Smooth muscle cell (in vitro differentiated cells): ENCODE measurements around the gene ROBO4. TPM values are rescaled to one million over a fixed set of nuclear protein-coding genes. Genes with fewer than 3 reads are reported as not detected.

ENCODE experiments used
- DNase-seq: peaks from one replicate; lab custom pipeline; 2025; ENCODE audit not compliant: unreplicated experiment; lab: John Stamatoyannopoulos, UW
- H2AFZ ChIP-seq: fragments of 200-600 bp; sonication (generic); 2 replicates; pipeline ENCODE4 v1.6.0; 2016; ENCODE audit warnings: antibody characterized with exemption, low read depth, mild to moderate bottlenecking
- H3F3A ChIP-seq: fragments of 200-600 bp; sonication (generic); 2 replicates; pipeline ENCODE4 v1.6.0; 2017; ENCODE audit warnings: antibody characterized with exemption, low read depth
- H3K27ac ChIP-seq: fragments of 200-600 bp; sonication (generic); 2 replicates; pipeline ENCODE4 v1.5.1; 2016; ENCODE audit warnings: low read depth, mild to moderate bottlenecking
- H3K27me3 ChIP-seq: fragments of 200-600 bp; sonication (generic); 2 replicates; pipeline ENCODE4 v1.6.1; 2016; ENCODE audit warnings: low read depth, mild to moderate bottlenecking
- H3K36me3 ChIP-seq: fragments of 200-600 bp; sonication (generic); 2 replicates; pipeline ENCODE4 v1.5.1; 2016; ENCODE audit warnings: low read depth
- H3K4me1 ChIP-seq: fragments of 200-600 bp; sonication (generic); 2 replicates; pipeline ENCODE4 v1.5.1; 2016; ENCODE audit warnings: low read depth
- H3K4me2 ChIP-seq: fragments of 200-600 bp; sonication (generic); 2 replicates; pipeline ENCODE4 v1.6.0; 2016; ENCODE audit warnings: mild to moderate bottlenecking
- H3K4me3 ChIP-seq: fragments of 200-600 bp; sonication (generic); 2 replicates; pipeline ENCODE4 v1.5.1; 2016; ENCODE audit warnings: mild to moderate bottlenecking
- H3K79me2 ChIP-seq: fragments of 200-600 bp; sonication (generic); 2 replicates; pipeline ENCODE4 v1.6.0; 2016; ENCODE audit warnings: low read depth, mild to moderate bottlenecking
- H3K9ac ChIP-seq: fragments of 200-600 bp; sonication (generic); 2 replicates; pipeline ENCODE4 v1.6.0; 2016; ENCODE audit warnings: low read depth
- H3K9me3 ChIP-seq: fragments of 200-600 bp; sonication (generic); replicated peaks from 2 replicates; pipeline ENCODE4 v1.5.1; 2016; ENCODE audit warnings: low read depth
- H4K20me1 ChIP-seq: fragments of 200-600 bp; sonication (generic); 2 replicates; pipeline ENCODE4 v1.6.0; 2016; ENCODE audit warnings: low read depth
- WGBS: methylation state at CpG from one replicate; pipeline ENCODE4 v1.1.7; 2016; ENCODE audit warnings: low lambda C conversion rate; 5-methylcytosine and 5-hydroxymethylcytosine counted together
- polyA plus RNA-seq: library from polyadenylated mRNA; unstranded; fragments of >200 nt; fragmentation: Nextera tagmentation; extraction: Ambion mirVana; gene quantifications from 2 replicates; pipeline ENCODE4 v1.2.1, GENCODE V29; 2016
- total RNA-seq: library from RNA; depleted of rRNA; stranded (reverse); fragments of >200 nt; gene quantifications from 2 replicates; pipeline ENCODE4 v1.2.3, GENCODE V29; 2014
- TF ChIP-seq, protein P1 (sequence below): fragments of 200-600 bp; sonication (generic); IDR thresholded peaks from 2 replicates; pipeline ENCODE4 v1.5.1; 2017; ENCODE audit warnings: borderline replicate concordance, mild to moderate bottlenecking, antibody characterized with exemption; ENCODE audit not compliant: insufficient read depth, poor library complexity, severe bottlenecking

Gene ROBO4
- total and polyA plus RNA-seq, 2 experiments from 2014 or later: 0.40 TPM; not detected in 1

DNA sequence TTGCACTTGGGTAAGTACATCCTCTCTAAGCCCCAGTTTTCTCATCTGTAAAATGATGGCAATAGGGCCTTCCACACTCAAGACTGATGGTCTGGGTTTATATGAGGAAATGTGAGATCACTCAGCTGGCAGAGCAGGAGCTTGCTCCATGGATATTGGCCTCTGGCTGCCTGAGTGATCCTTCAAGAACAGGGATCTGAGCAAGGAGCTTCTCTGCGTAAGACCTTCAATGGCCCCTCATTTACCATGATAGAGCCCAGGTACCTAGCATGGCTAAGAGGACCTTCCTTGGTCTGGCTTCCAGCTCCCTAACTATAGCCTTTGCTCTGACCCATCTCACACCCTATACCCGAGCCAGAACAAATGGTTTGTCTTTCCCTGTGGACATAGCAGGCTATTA lies 5.5 kb downstream of the ROBO4 start:
- Histone ChIP-seq H3K79me2 (no peaks in the 10 kb centered on the region), H4K20me1 (no peaks in the 10 kb centered on the region), H3K4me1 (no peaks in the 10 kb centered on the region), H3K36me3 (no peaks in the 10 kb centered on the region), H3K27ac (no peak overlapping the region), H3F3A (no peaks in the 10 kb centered on the region), H3K27me3 (no peaks in the 10 kb centered on the region), H3K9me3 (no peaks in the 10 kb centered on the region), H3K9ac (no peak overlapping the region), H3K4me3 (no peak overlapping the region), H3K4me2 (no peak overlapping the region), H2AFZ (no peak overlapping the region)
- TF ChIP-seq, protein P1, sequence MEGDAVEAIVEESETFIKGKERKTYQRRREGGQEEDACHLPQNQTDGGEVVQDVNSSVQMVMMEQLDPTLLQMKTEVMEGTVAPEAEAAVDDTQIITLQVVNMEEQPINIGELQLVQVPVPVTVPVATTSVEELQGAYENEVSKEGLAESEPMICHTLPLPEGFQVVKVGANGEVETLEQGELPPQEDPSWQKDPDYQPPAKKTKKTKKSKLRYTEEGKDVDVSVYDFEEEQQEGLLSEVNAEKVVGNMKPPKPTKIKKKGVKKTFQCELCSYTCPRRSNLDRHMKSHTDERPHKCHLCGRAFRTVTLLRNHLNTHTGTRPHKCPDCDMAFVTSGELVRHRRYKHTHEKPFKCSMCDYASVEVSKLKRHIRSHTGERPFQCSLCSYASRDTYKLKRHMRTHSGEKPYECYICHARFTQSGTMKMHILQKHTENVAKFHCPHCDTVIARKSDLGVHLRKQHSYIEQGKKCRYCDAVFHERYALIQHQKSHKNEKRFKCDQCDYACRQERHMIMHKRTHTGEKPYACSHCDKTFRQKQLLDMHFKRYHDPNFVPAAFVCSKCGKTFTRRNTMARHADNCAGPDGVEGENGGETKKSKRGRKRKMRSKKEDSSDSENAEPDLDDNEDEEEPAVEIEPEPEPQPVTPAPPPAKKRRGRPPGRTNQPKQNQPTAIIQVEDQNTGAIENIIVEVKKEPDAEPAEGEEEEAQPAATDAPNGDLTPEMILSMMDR: no peak
- no peak for DNase-seq
- WGBS: 94% methylated on average over 2 of the region's 2 CpGs

DNA sequence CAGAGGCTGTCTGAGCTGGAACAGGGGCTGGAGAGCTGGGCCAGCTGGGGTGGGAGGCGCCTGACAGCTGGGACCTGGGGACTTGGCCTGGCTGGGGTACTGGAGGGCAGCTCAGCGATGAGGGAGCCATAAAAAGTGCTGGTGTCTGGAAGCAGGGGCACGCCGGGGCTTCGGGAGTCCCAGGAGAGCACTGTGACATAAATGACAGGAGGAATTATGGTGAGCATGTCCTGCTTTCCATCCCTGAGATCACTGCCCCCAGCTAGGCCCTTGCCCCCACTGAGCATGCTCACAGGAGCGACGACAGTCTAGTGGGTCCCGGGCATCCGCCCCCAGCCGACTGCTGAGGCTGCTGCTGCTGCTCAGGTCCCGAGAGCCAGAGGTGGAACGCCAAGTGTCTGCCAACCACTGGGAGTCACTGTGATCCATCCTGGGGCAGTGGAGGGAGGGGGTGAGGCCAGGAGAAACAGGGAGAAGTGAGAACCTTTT lies 6.2 kb downstream of the ROBO4 start:
- H2AFZ ChIP-seq: no peak overlapping the region

DNA sequence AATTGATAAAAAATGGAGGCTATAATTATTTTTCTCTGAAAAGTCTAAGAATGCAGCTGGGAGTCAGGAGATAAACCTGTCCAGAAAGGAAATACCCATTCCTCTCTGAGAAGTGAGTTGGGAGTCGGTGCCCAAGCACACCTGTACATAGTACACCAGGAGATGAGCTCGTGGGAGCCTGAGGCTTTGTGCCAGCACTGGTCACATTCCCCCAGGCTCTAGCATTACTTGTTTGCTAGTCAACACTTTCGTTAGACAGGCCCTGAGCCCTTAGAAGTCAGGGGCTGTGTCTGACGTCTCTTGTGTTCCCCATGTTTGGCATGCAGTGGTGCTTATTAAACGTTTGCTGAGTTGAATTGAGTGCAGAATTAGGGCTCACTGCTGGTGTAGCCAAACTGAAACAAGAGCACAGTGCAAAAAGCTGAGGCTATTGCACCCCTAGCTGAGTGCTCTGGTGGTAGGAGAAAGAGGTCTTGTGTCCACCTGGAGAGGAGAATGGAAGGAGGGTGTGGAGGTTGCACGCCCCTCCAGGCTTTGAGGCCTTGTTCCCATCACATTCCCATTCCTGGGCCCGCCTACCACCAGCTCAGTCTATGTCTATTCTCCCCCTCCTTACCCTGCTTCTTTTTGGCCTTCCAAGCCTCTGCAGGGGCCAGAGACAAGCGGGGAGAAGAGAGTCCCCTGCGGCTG lies 6.8 kb downstream of the ROBO4 start:
- Histone ChIP-seq H4K20me1 (no peaks in the 10 kb centered on the region), H3K4me1 (no peaks in the 10 kb centered on the region), H3K9me3 (no peaks in the 10 kb centered on the region), H3K27me3 (no peaks in the 10 kb centered on the region), H3K4me3 (no peak overlapping the region), H3F3A (no peaks in the 10 kb centered on the region), H3K79me2 (no peaks in the 10 kb centered on the region), H3K9ac (no peak overlapping the region), H3K36me3 (no peaks in the 10 kb centered on the region), H3K27ac (no peak overlapping the region), H3K4me2 (no peak overlapping the region), H2AFZ (no peak overlapping the region)
- DNase-seq: no peak
- 84% methylated on average over 9 of the region's 9 CpGs for WGBS
- TF ChIP-seq, protein P1: no peak

More for the DNA sequence above, 6.2 kb downstream of the ROBO4 start:
- Histone ChIP-seq H3F3A (no peaks in the 10 kb centered on the region), H3K4me2 (no peak overlapping the region), H3K9me3 (no peaks in the 10 kb centered on the region), H3K27me3 (no peaks in the 10 kb centered on the region), H3K4me1 (no peaks in the 10 kb centered on the region), H3K27ac (no peak overlapping the region), H3K79me2 (no peaks in the 10 kb centered on the region), H3K9ac (no peak overlapping the region), H3K36me3 (no peaks in the 10 kb centered on the region), H4K20me1 (no peaks in the 10 kb centered on the region), H3K4me3 (no peak overlapping the region)
- DNase-seq: no peak
- TF ChIP-seq, protein P1: no peak
- 82% methylated on average over 12 of the region's 12 CpGs for WGBS

DNA sequence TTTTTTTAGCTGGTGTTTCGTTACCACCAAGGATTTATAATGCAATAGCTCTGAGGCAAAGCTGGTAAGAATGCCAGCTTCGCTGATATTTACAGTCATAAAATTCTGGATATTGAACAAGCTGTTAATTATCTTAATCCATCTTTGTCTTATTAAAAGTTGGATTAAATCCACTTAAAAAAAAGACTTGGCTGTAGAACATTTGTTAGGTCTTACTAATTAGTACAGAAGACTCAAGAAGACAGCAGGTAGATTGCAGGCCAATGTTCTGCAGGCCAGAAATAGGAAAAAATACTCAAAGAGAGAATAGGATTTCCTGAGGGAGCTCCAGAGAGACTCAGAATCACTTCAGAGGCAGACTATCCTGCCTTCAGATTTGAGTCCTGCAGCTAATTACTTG lies 7.5 kb downstream of the ROBO4 start:
- Histone ChIP-seq H3K9me3 (no peaks in the 10 kb centered on the region), H3K27me3 (no peaks in the 10 kb centered on the region), H3K79me2 (no peaks in the 10 kb centered on the region), H2AFZ (no peak overlapping the region), H3K4me2 (no peak overlapping the region), H3K4me1 (no peaks in the 10 kb centered on the region), H3K36me3 (no peaks in the 10 kb centered on the region), H3K9ac (no peak overlapping the region), H4K20me1 (no peaks in the 10 kb centered on the region), H3K4me3 (no peak overlapping the region), H3F3A (no peaks in the 10 kb centered on the region), H3K27ac (no peak overlapping the region)
- WGBS: 88% methylated on average over 2 of the region's 2 CpGs
- no peak for DNase-seq
- TF ChIP-seq, protein P1: no peak
